Non-pigmented ciliary epithelial cell (primary cell): ENCODE results near the gene ARMS2.

Source experiments
- DNase-seq: peaks from one replicate; pipeline ENCODE4 v3.0.0-alpha.2; 2010; ENCODE audit warnings: low read depth

ARMS2 gene

GRCh38 chr10:122454071-122454470, 382 bp upstream of the ARMS2 start:
- DNase-seq, result no peak

GRCh38 chr10:122455376-122456079, 1.1 kb downstream of the ARMS2 start:
- DNase-seq, result no peak

GRCh38 chr10:122457934-122458333, 3.5 kb downstream of the ARMS2 start:
- no peak for DNase-seq

GRCh38 chr10:122458693-122459092, 4.2 kb downstream of the ARMS2 start:
- DNase-seq, result no peak

- peak; percentile 36 for DNase-seq
Measured at GRCh38 chr10:122459561-122460273, 5.3 kb downstream of the ARMS2 start.

- no peak for DNase-seq
Measured at GRCh38 chr10:122460891-122461293, 6.4 kb downstream of the ARMS2 start.

- DNase-seq, result no peak
Measured at GRCh38 chr10:122461367-122461728, 6.9 kb downstream of the ARMS2 start, which contains the start of gene HTRA1. Gene HTRA1 (plus strand): TSS chr10:122461553. CDS start chr10:122461653, 100 bp downstream.

GRCh38 chr10:122461729-122462532, 7.5 kb downstream of the ARMS2 start:
- no peak for DNase-seq

GRCh38 chr10:122462533-122463465, 8.3 kb downstream of the ARMS2 start:
- no peak for DNase-seq

- no peak for DNase-seq
Measured at GRCh38 chr10:122463466-122464249, 9.2 kb downstream of the ARMS2 start.

- DNase-seq, result no peak
Measured at GRCh38 chr10:122464250-122464510, 9.7 kb downstream of the ARMS2 start.

- DNase-seq, result no peak
Measured at GRCh38 chr10:122464586-122464985, 10.1 kb downstream of the ARMS2 start.

GRCh38 chr10:122465401-122466040, 11.1 kb downstream of the ARMS2 start:
- no peak for DNase-seq

- DNase-seq, result no peak
Measured at GRCh38 chr10:122466951-122467381, 12.5 kb downstream of the ARMS2 start.

GRCh38 chr10:122467701-122468100, 13.2 kb downstream of the ARMS2 start:
- DNase-seq, result no peak

- no peak for DNase-seq
Measured at GRCh38 chr10:122468307-122468925, 14.0 kb downstream of the ARMS2 start.

- peak; percentile 71 for DNase-seq
Measured at GRCh38 chr10:122468926-122469781, 14.7 kb downstream of the ARMS2 start.

GRCh38 chr10:122469848-122470247, 15.4 kb downstream of the ARMS2 start:
- DNase-seq, result no peak

- no peak for DNase-seq
Measured at GRCh38 chr10:122471531-122472177, 17.2 kb downstream of the ARMS2 start.
